Lower leg skin (tissue), 3 donors: ENCODE results near the gene RINT1.

Source experiments
- POLR2A ChIP-seq, 2 donors: fragments of 450-650 bp; IDR thresholded peaks; one replicate each; pipeline ENCODE4 v1.6.1; 2016 to 2017; ENCODE audit warnings: antibody characterized with exemption in 2 of 2, mild to moderate bottlenecking in 1 of 2, moderate library complexity in 1 of 2
- TF ChIP-seq, protein P1 (sequence below), 3 donors: fragments of 450-650 bp; IDR thresholded peaks; one replicate each; pipeline ENCODE4 v1.5.1; 2016; ENCODE audit warnings: antibody characterized with exemption in 3 of 3, mild to moderate bottlenecking in 3 of 3, moderate library complexity in 2 of 3

DNA sequence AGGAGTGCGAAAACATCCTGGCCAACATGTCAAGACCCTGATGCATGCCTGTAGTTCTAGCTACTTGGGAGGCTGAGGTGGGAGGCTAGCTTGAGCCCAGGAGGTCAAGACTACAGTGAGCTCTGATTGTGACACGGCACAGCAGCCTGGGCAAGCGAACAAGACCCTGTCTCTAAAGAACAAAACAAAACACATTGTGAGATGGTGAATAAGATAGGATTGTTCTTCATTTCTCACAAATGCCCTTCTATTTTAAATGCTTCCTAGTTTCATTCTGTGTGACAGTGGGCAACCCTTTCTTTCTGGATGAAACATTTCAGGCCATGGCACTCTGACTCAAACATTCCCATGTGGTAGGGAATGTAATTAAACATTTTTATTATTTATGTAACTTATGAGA is 35.8 kb downstream of the RINT1 start:
- TF ChIP-seq, protein P1, sequence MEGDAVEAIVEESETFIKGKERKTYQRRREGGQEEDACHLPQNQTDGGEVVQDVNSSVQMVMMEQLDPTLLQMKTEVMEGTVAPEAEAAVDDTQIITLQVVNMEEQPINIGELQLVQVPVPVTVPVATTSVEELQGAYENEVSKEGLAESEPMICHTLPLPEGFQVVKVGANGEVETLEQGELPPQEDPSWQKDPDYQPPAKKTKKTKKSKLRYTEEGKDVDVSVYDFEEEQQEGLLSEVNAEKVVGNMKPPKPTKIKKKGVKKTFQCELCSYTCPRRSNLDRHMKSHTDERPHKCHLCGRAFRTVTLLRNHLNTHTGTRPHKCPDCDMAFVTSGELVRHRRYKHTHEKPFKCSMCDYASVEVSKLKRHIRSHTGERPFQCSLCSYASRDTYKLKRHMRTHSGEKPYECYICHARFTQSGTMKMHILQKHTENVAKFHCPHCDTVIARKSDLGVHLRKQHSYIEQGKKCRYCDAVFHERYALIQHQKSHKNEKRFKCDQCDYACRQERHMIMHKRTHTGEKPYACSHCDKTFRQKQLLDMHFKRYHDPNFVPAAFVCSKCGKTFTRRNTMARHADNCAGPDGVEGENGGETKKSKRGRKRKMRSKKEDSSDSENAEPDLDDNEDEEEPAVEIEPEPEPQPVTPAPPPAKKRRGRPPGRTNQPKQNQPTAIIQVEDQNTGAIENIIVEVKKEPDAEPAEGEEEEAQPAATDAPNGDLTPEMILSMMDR (IDR thresholded peaks at IDR 0.05) = no peak
- TF ChIP-seq POLR2A (IDR thresholded peaks at IDR 0.05) = no peak
